Esophagus squamous epithelium (tissue), 5 donors: Measurements from ENCODE around the gene SCAPER. TPM values are rescaled to one million over a fixed set of nuclear protein-coding genes. Genes with fewer than 3 reads are reported as not detected.

ENCODE experiments used
- DNase-seq: peaks from one replicate; lab custom pipeline; 2025; lab: John Stamatoyannopoulos, UW
- H3K27ac ChIP-seq, 4 donors: fragments of 200-600 bp; sonication (generic); one replicate each; pipeline ENCODE4 v1.5.1; 2016 to 2019; ENCODE audit warnings: mild to moderate bottlenecking in 1 of 4
- H3K27me3 ChIP-seq, 4 donors: fragments of 200-600 bp; sonication (generic); 1 replicate in 3 of 4; 2 replicates in 1 of 4; pipeline versions ENCODE4 v1.5.1 to v1.6.0; 2017 to 2021; ENCODE audit warnings: antibody characterized with exemption in 1 of 4
- H3K36me3 ChIP-seq, 3 donors: fragments of 200-600 bp; sonication (generic); one replicate each; pipeline ENCODE4 v1.5.1; 2016 to 2019
- H3K4me1 ChIP-seq, 3 donors: fragments of 200-600 bp; sonication (generic); one replicate each; pipeline ENCODE4 v1.5.1; 2017 to 2019
- H3K4me3 ChIP-seq, 4 donors: fragments of 200-600 bp; sonication (generic); 1 replicate in 3 of 4; 2 replicates in 1 of 4; pipeline ENCODE4 v1.5.1; 2016 to 2019; ENCODE audit warnings: mild to moderate bottlenecking in 2 of 4, moderate library complexity in 1 of 4
- H3K9me3 ChIP-seq, 3 donors: fragments of 200-600 bp; sonication (generic); one replicate each; pipeline ENCODE4 v1.5.1; 2016 to 2019
- CTCF ChIP-seq, 6 experiments: fragments of 450-650 bp in 4 of 6; fragments of 200-600 bp in 2 of 6; sonication (generic) in 2 of 6; IDR thresholded peaks; one replicate each; pipeline ENCODE4 v1.5.1; 2016 to 2019; ENCODE audit warnings: antibody characterized with exemption in 6 of 6, mild to moderate bottlenecking in 4 of 6, moderate library complexity in 4 of 6
- POLR2A ChIP-seq, 4 donors: fragments of 450-650 bp; IDR thresholded peaks; one replicate each; pipeline ENCODE4 v1.6.1; 2017; ENCODE audit warnings: antibody characterized with exemption in 4 of 4, mild to moderate bottlenecking in 4 of 4, moderate library complexity in 3 of 4
- WGBS, 2 donors: methylation state at CpG; one replicate each; pipeline ENCODE4 v1.1.5; 2018; 5-methylcytosine and 5-hydroxymethylcytosine counted together
- intact Hi-C: fragments of 100-400 bp; cut with DNase I; formaldehyde crosslinking; loops from one replicate; pipeline ENCODE4 v1.15.0; 2022
- total RNA-seq, 4 donors: library from RNA; depleted of rRNA; stranded (reverse); fragments of >200 nt; gene quantifications; one replicate each; pipeline ENCODE4 v1.1.0, GENCODE V29; 2016
- donor health status: DM: yes; HTN: yes; CAD: no.

SCAPER gene
- total RNA-seq, 4 donors from 2014 or later, result 18.3 to 30.1 (median 25.3) TPM

DNA sequence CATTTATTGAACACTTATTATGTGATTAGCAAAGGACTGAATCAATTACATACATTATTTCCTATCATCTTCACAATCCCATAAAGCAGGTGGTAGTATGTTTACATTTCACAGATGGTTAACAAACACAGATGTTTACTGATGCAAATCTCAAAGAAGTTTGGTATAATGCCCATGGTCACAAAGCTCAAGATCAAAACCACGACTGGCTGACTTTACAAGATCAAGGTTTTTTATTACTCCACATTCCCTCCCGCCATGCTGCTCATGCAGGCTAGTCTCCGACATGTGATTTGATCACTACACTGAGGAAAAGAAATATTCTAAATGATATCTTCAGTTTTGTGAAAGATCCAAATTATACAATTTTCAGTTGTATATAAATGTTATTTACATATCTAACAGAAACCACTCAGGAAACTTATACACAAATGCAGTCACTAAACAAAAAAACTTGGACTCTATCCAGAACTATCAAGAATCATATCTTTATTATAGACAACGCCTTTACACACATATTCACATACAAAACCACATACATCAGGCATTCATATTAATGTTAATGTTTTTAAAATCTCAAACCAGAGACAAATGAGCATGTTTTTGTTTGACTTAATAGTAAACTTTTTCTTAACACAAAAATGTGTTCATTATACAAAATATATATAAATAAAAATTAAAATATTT lies 235.5 kb downstream of the SCAPER start:
- H3K4me3 ChIP-seq, result no peak overlapping the region
- no peak overlapping the region for H3K27ac ChIP-seq
- no peaks in the 10 kb centered on the region for H3K9me3 ChIP-seq
- no peak for DNase-seq
- H3K36me3 ChIP-seq, result peaks cover 0 to 9% (median 0%) of the 10 kb centered on the region in 3 donors
- TF ChIP-seq POLR2A (IDR thresholded peaks at IDR 0.05) (no peak), CTCF (IDR thresholded peaks at IDR 0.05) (no peak)
- 90 to 91% methylated on average over 4 of the region's 4 CpGs for WGBS, 2 donors
- H3K27me3 ChIP-seq, result no peaks in the 10 kb centered on the region
- intact Hi-C loops, result no loop called here
- H3K4me1 ChIP-seq, result no peaks in the 10 kb centered on the region

- intact Hi-C loops, result no loop called here
- Histone ChIP-seq H3K36me3 (peaks cover 0 to 10% (median 0%) of the 10 kb centered on the region in 3 donors), H3K4me1 (no peaks in the 10 kb centered on the region), H3K27ac (no peak overlapping the region), H3K27me3 (no peaks in the 10 kb centered on the region), H3K4me3 (no peak overlapping the region), H3K9me3 (no peaks in the 10 kb centered on the region)
- WGBS, 2 donors, result 95 to 98% methylated on average over 2 of the region's 2 CpGs
- no peak for TF ChIP-seq POLR2A (IDR thresholded peaks at IDR 0.05)
- no peak for TF ChIP-seq CTCF (IDR thresholded peaks at IDR 0.05)
- DNase-seq, result no peak
These were observed 236.2 kb downstream of the SCAPER start for GRCh38 chr15:76668900-76669299.

- H3K27me3 ChIP-seq, result no peaks in the 10 kb centered on the region
- H3K4me3 ChIP-seq, result no peak overlapping the region
- H3K27ac ChIP-seq, result no peak overlapping the region
- intact Hi-C loops, result no loop called here
- no peak for DNase-seq
- TF ChIP-seq CTCF (IDR thresholded peaks at IDR 0.05) (no peak), POLR2A (IDR thresholded peaks at IDR 0.05) (no peak)
- no peaks in the 10 kb centered on the region for H3K4me1 ChIP-seq
- H3K36me3 ChIP-seq, result peaks cover 0 to 10% (median 0%) of the 10 kb centered on the region in 3 donors
- H3K9me3 ChIP-seq, result no peaks in the 10 kb centered on the region
- WGBS, 2 donors, result 82 to 91% methylated on average over 4 of the region's 4 CpGs
These were observed 237.0 kb downstream of the SCAPER start for GRCh38 chr15:76667943-76668715.

DNA sequence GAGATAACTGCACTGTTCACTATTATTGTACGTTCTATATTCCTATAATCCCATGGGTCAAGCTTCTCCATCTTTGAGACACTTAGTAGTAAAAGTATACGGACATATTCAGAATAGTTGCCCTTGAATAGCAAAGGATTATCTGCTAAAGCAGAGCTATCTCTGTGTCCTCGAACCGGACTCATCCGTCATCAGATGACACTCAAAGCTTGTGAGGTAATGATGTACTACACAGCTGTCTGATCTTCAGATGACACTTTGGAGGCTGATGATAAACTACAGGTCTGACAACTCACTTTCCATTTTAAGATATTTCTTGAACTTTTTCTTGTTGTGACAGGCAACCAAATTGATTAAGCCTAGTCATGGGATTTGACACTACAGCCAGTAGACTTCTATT lies 240.2 kb downstream of the SCAPER start:
- DNase-seq, result no peak
- Histone ChIP-seq H3K27ac (no peak overlapping the region), H3K4me3 (no peak overlapping the region), H3K9me3 (no peaks in the 10 kb centered on the region), H3K27me3 (no peaks in the 10 kb centered on the region), H3K4me1 (no peaks in the 10 kb centered on the region), H3K36me3 (peaks cover 0 to 19% (median 0%) of the 10 kb centered on the region in 3 donors)
- TF ChIP-seq CTCF (IDR thresholded peaks at IDR 0.05) (no peak), POLR2A (IDR thresholded peaks at IDR 0.05) (no peak)
- intact Hi-C loops, result no loop called here
- 77 to 86% methylated on average over 5 of the region's 5 CpGs for WGBS, 2 donors

GRCh38 chr15:76664411-76664810 lies 240.7 kb downstream of the SCAPER start:
- H3K4me1 ChIP-seq, result no peaks in the 10 kb centered on the region
- TF ChIP-seq POLR2A (IDR thresholded peaks at IDR 0.05) (no peak), CTCF (IDR thresholded peaks at IDR 0.05) (no peak)
- no peaks in the 10 kb centered on the region for H3K27me3 ChIP-seq
- H3K4me3 ChIP-seq, result no peak overlapping the region
- H3K36me3 ChIP-seq, result peaks cover 0 to 19% (median 0%) of the 10 kb centered on the region in 3 donors
- no peak for DNase-seq
- 94 to 97% methylated on average over 2 of the region's 2 CpGs for WGBS, 2 donors
- intact Hi-C loops, result no loop called here
- no peak overlapping the region for H3K27ac ChIP-seq
- H3K9me3 ChIP-seq, result no peaks in the 10 kb centered on the region
